Activated gamma-delta T cell treated with Interleukin-2 at 50 U/mL for 16 hours (primary cell): Measurements from ENCODE around the gene SPRR2G.
"Not testable (repeated sequence)": the region's sequence is repeated elsewhere in the genome, so short reads cannot be mapped to it uniquely, and the experiment has no call there.

Experiments
- DNase-seq: peaks from one replicate; pipeline ENCODE4 v3.0.0-alpha.2; 2020

The SPRR2G gene

DNA sequence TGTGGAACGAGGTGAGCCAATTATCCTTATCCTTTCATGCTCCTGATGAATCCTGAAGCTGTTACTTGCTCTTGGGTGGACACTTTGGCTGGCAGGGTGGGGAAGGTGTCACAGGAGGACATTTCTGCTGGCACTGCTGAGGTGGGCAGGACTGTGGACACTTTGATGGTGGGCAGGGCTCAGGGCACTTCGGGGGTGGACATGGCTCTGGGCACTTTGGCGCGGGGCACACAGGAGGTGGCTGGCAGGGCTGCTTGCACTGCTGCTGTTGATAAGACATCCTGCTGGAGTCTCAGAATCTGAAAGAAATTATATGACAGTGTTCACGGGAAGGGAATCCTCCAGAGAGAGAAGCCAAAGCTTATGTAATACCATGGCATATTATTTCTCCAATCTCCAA is 38.2 kb downstream of the SPRR2G start:
- DNase-seq = not testable (repeated sequence)

DNA sequence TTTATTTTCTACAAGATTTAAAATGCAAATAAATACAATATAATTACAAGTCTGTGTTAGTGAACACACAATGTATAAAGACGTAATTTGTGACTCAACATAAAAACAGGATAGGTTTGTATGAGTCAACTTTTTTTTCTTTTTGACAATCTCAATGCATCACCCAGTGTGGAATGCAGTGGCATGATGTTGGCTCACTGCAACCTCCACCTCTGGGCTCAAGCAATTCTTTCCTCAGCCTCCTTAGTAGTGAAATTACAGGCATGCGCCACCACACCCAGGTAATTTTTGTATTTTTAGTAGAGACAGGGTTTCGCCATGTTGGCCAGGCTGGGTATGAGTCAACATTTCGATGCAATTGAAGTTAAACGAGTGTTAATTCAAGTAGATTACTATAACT is 50.4 kb downstream of the SPRR2G start:
- no peak for DNase-seq
